Activated CD8-positive, alpha-beta memory T cell treated with anti-CD3 and anti-CD28 coated beads, Interleukin-2, amount 10 ng/mL, durations not matched to agents 7 days and 5 days (primary cell): ENCODE data around the gene SAMD5. TPM values are rescaled to one million over a fixed set of nuclear protein-coding genes. Genes with fewer than 3 reads are reported as not detected.

Experiments
- ATAC-seq: fragments of 150-1000 bp; cut with Tn5 transposase; one replicate; pipeline ENCODE4 v1.10.0; 2021; ENCODE audit warnings: moderate library complexity
- CTCF ChIA-PET: fragments of 350-600 bp; sonication (Branson Sonifier 250); formaldehyde crosslinking; loops from one replicate; lab custom pipeline; 2021; ENCODE audit warnings: antibody characterized with exemption; lab: Charles Lee
- DNase-seq: peaks from one replicate; pipeline ENCODE4 v3.0.0-alpha.2; 2020
- H3K27ac Mint-ChIP-seq: one replicate; pipeline ENCODE4 v1.8.0; 2021; ENCODE audit warnings: mild to moderate bottlenecking, mixed read lengths
- H3K27me3 Mint-ChIP-seq: one replicate; pipeline ENCODE4 v1.8.0; 2021; ENCODE audit warnings: mixed read lengths
- H3K36me3 Mint-ChIP-seq: one replicate; pipeline ENCODE4 v1.8.0; 2021; ENCODE audit warnings: mild to moderate bottlenecking, mixed read lengths
- H3K4me1 Mint-ChIP-seq: one replicate; pipeline ENCODE4 v1.8.0; 2021; ENCODE audit warnings: mixed read lengths
- H3K4me3 Mint-ChIP-seq: one replicate; pipeline ENCODE4 v1.8.0; 2021; ENCODE audit warnings: mild to moderate bottlenecking, moderate library complexity, mixed read lengths
- H3K9me3 Mint-ChIP-seq: one replicate; pipeline ENCODE4 v1.8.0; 2022; ENCODE audit warnings: low read depth, mixed read lengths
- total RNA-seq, 2 experiments: library from RNA; stranded (reverse); gene quantifications; one replicate each; pipeline ENCODE4 v1.2.3, GENCODE V29; 2021

The SAMD5 gene
- total RNA-seq = under 1 TPM in 1 of 2 experiments, not detected in 1; 0.30 TPM

- Mint-ChIP-seq H3K4me1 (peaks cover 16% of the 10 kb centered on the region), H3K4me3 (peak within 1 kb of the TSS; percentile 56), H3K9me3 (no peaks in the 10 kb centered on the region), H3K27ac (no peak within 1 kb of the TSS), H3K36me3 (no peaks in the 10 kb centered on the region), H3K27me3 (peaks cover 56% of the 10 kb centered on the region)
- ATAC-seq = peak; percentile 55
- no peak for DNase-seq
- CTCF ChIA-PET = interaction anchor here (1.1 kb wide), 1 partner anchor 657 kb away, joined by 4 read pairs; no protein-coding TSS in a partner anchor
Observed at GRCh38 chr6:147508042-147508865, at the start of gene SAMD5. Gene SAMD5 (plus strand): TSS chr6:147508690. CDS start chr6:147508929, 239 bp downstream.

GRCh38 chr6:147459780-147460179 is 48.7 kb upstream of the SAMD5 start:
- no peaks in the 10 kb centered on the region for H3K4me1 Mint-ChIP-seq
- H3K4me3 Mint-ChIP-seq = no peak overlapping the region
- CTCF ChIA-PET = no interaction called here

DNA sequence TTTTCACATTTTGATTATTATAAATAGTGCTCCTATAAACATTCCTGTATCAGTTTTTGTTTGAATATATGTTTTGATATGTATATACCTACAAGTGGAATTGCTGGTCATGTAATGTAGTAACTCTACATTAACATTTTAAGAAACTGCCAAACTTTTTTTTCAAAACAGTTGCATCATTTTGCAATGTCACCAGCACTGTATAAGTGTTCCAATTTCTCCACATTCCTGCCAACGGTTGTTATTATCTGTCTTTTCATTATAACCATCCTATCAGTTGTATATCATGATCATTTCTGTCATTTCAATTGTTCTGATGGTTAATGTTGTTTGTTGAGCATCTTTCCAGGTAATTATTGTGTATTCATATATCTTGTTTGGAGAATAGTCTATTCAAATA is 44.8 kb upstream of the SAMD5 start:
- Mint-ChIP-seq H3K9me3 (peaks cover 2% of the 10 kb centered on the region), H3K27ac (no peak overlapping the region), H3K4me1 (no peaks in the 10 kb centered on the region), H3K36me3 (no peaks in the 10 kb centered on the region), H3K27me3 (peaks cover 14% of the 10 kb centered on the region), H3K4me3 (no peak overlapping the region)
- CTCF ChIA-PET = no interaction called here
- DNase-seq (no peak), ATAC-seq (no peak)

More at GRCh38 chr6:147459780-147460179, 48.7 kb upstream of the SAMD5 start:
- H3K27me3 Mint-ChIP-seq = peaks cover 10% of the 10 kb centered on the region
- no peak for DNase-seq
- no peaks in the 10 kb centered on the region for H3K9me3 Mint-ChIP-seq
- H3K27ac Mint-ChIP-seq = no peak overlapping the region
- no peak for ATAC-seq
- H3K36me3 Mint-ChIP-seq = no peaks in the 10 kb centered on the region

GRCh38 chr6:147467428-147467827 is 41.1 kb upstream of the SAMD5 start:
- Mint-ChIP-seq H3K4me1 (no peaks in the 10 kb centered on the region), H3K4me3 (no peak overlapping the region), H3K27me3 (peaks cover 14% of the 10 kb centered on the region), H3K9me3 (peaks cover 2% of the 10 kb centered on the region), H3K27ac (no peak overlapping the region), H3K36me3 (no peaks in the 10 kb centered on the region)
- CTCF ChIA-PET = no interaction called here
- no peak for DNase-seq
- ATAC-seq = no peak

- H3K27me3 Mint-ChIP-seq = peaks cover 14% of the 10 kb centered on the region
- ATAC-seq = no peak
- no peaks in the 10 kb centered on the region for H3K36me3 Mint-ChIP-seq
- CTCF ChIA-PET = no interaction called here
- no peak overlapping the region for H3K27ac Mint-ChIP-seq
- H3K4me1 Mint-ChIP-seq = no peaks in the 10 kb centered on the region
- no peak for DNase-seq
- H3K9me3 Mint-ChIP-seq = peaks cover 2% of the 10 kb centered on the region
- no peak overlapping the region for H3K4me3 Mint-ChIP-seq
Observed at GRCh38 chr6:147467886-147468285, 40.6 kb upstream of the SAMD5 start.

DNA sequence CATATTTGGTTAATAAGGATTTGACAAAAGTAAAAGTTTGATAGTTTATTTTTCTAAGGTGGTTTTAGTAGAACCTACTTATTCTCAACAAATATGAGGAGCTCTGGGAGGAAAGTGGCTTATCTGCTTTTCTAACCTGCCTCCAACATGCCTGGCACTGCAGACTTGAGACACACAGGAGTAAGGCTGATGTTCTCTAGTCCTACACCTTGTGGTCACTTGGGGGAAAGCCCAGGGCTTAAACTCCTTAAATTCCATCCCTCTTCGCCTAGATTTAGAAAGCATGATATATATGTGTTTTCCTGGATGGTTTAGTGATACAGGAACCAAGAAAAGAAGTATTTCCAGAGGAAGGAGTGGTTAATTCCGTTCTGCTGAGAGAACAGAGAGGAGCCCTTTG is 39.9 kb upstream of the SAMD5 start:
- CTCF ChIA-PET = no interaction called here
- no peak for ATAC-seq
- Mint-ChIP-seq H3K27ac (no peak overlapping the region), H3K36me3 (no peaks in the 10 kb centered on the region), H3K27me3 (peaks cover 13% of the 10 kb centered on the region), H3K4me3 (no peak overlapping the region), H3K4me1 (no peaks in the 10 kb centered on the region), H3K9me3 (peaks cover 2% of the 10 kb centered on the region)
- DNase-seq = no peak

DNA sequence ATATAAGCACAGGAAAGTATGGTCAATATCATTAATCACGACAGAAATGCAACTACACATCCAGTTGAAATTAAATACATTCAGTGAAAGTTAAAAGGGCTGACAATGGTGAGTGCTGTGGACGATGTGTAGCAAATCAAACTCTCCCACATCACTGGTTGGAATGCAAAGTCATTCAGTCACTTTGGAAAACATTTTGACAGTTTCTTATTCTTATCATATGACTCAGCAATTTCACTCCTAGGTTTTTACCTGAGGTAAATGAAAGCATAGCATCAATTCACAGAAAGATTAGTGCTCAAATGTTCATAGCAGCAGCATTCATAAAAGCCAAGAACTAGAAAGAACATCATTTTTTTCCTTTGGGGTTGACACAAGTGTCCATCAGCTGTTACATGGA is 28.6 kb upstream of the SAMD5 start:
- peaks cover 3% of the 10 kb centered on the region for H3K9me3 Mint-ChIP-seq
- CTCF ChIA-PET = no interaction called here
- ATAC-seq = no peak
- H3K4me1 Mint-ChIP-seq = no peaks in the 10 kb centered on the region
- no peak overlapping the region for H3K4me3 Mint-ChIP-seq
- H3K36me3 Mint-ChIP-seq = no peaks in the 10 kb centered on the region
- no peak overlapping the region for H3K27ac Mint-ChIP-seq
- no peak for DNase-seq
- H3K27me3 Mint-ChIP-seq = no peaks in the 10 kb centered on the region

DNA sequence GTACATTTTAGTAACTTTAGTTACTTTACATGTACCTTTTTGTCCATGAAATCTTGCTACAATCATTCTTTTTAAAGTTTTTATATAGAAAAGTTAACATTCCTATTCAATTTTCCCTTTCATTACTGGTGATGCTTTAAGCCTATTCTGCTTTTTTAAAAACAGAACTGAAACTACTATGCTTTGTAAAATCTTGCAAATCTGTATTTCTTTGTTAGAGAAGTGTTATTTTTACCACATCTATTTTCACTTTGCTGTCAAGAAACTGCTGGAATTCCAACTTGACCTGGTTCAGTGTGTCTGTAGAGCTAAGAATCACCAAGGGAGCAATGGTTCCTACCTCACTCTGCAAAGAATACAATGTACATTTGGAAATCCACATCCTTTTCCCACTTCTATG is 21.8 kb upstream of the SAMD5 start:
- Mint-ChIP-seq H3K9me3 (peaks cover 3% of the 10 kb centered on the region), H3K27ac (no peak overlapping the region), H3K4me3 (no peak overlapping the region), H3K4me1 (no peaks in the 10 kb centered on the region), H3K36me3 (no peaks in the 10 kb centered on the region), H3K27me3 (no peaks in the 10 kb centered on the region)
- DNase-seq = no peak
- CTCF ChIA-PET = no interaction called here
- ATAC-seq = no peak

DNA sequence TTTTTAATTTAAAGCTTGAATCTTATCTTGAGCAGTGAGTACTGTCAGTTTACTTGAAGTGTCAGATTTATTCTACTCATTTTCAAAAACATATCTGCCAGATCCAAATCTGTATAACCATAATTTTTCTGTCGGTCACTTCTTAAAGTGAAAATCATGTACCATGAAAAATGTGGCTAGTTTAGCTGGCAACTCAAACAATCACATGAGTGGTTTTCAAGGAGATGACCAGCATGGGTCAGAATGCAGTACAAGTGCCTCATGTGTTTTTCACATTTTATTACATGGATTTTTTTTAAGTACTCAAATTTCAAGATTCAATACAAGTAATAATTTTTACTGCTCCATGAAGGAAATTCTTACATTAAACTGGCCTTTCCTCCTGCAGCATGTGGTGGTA is 11.0 kb upstream of the SAMD5 start:
- no peak overlapping the region for H3K4me3 Mint-ChIP-seq
- peaks cover 14% of the 10 kb centered on the region for H3K27me3 Mint-ChIP-seq
- no peaks in the 10 kb centered on the region for H3K36me3 Mint-ChIP-seq
- ATAC-seq (no peak), DNase-seq (no peak)
- no peaks in the 10 kb centered on the region for H3K4me1 Mint-ChIP-seq
- H3K9me3 Mint-ChIP-seq = peaks cover 4% of the 10 kb centered on the region
- H3K27ac Mint-ChIP-seq = no peak overlapping the region
- CTCF ChIA-PET = no interaction called here

GRCh38 chr6:147503587-147503986 is 4.9 kb upstream of the SAMD5 start:
- H3K36me3 Mint-ChIP-seq = no peaks in the 10 kb centered on the region
- H3K4me1 Mint-ChIP-seq = peaks cover 10% of the 10 kb centered on the region
- H3K4me3 Mint-ChIP-seq = no peak overlapping the region
- no peaks in the 10 kb centered on the region for H3K9me3 Mint-ChIP-seq
- no peak overlapping the region for H3K27ac Mint-ChIP-seq
- CTCF ChIA-PET = no interaction called here
- peaks cover 48% of the 10 kb centered on the region for H3K27me3 Mint-ChIP-seq
- no peak for DNase-seq
- ATAC-seq = no peak

GRCh38 chr6:147504848-147505247 is 3.6 kb upstream of the SAMD5 start:
- Mint-ChIP-seq H3K4me3 (no peak overlapping the region), H3K27ac (no peak overlapping the region), H3K9me3 (no peaks in the 10 kb centered on the region), H3K36me3 (no peaks in the 10 kb centered on the region), H3K4me1 (peaks cover 16% of the 10 kb centered on the region), H3K27me3 (peaks cover 56% of the 10 kb centered on the region)
- no peak for ATAC-seq
- CTCF ChIA-PET = no interaction called here
- no peak for DNase-seq

DNA sequence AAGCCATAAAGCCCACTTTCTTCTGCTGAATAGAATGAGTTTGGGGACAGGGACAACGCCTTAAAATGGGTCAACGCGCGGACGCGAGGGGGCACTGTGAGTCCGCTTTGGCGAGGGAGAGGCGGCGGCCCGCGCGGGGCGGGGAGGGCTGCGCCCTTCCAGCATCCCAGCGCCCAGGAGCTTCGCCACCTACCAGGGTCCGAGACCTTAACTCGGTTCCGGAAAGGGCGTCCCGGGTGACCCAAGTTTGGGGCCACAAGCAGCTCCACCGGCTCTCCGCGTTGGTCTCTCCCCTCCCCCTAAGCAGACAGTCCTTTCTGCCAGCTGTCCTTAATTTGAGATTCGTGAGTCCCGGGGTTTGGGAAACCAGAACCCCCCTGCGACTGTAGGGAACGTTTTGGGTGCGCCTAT is 1.8 kb upstream of the SAMD5 start:
- H3K4me1 Mint-ChIP-seq = peaks cover 16% of the 10 kb centered on the region
- DNase-seq (peak; percentile 59), ATAC-seq (peak; percentile 65)
- H3K27me3 Mint-ChIP-seq = peaks cover 59% of the 10 kb centered on the region
- CTCF ChIA-PET = interaction anchor here (0.6 to 1.8 kb wide), 9 partner anchors 8 to 957 kb away, joined by 3 to 6 read pairs (median 4); no protein-coding TSS in a partner anchor
- H3K36me3 Mint-ChIP-seq = no peaks in the 10 kb centered on the region
- no peaks in the 10 kb centered on the region for H3K9me3 Mint-ChIP-seq
- H3K27ac Mint-ChIP-seq = no peak overlapping the region
- no peak overlapping the region for H3K4me3 Mint-ChIP-seq

- Mint-ChIP-seq H3K4me1 (peaks cover 16% of the 10 kb centered on the region), H3K4me3 (peak overlapping the region; percentile 13), H3K9me3 (no peaks in the 10 kb centered on the region), H3K36me3 (no peaks in the 10 kb centered on the region), H3K27me3 (peaks cover 60% of the 10 kb centered on the region), H3K27ac (no peak overlapping the region)
- CTCF ChIA-PET = interaction anchor here (0.6 to 1.8 kb wide), 9 partner anchors 9 to 957 kb away, joined by 3 to 6 read pairs (median 4); no protein-coding TSS in a partner anchor
- no peak for DNase-seq
- no peak for ATAC-seq
Observed at GRCh38 chr6:147507162-147508041, 1.1 kb upstream of the SAMD5 start.
